ENCODE data around the gene FAM20C. TPM values are rescaled to one million over a fixed set of nuclear protein-coding genes. Genes with fewer than 3 reads are reported as not detected.

Gene FAM20C
- total RNA-seq, 1 donor from 2014 or later: 58.8 TPM

- DNase-seq: no peak
Measured at GRCh38 chr7:174716-175115, 17.7 kb upstream of the FAM20C start.

DNA sequence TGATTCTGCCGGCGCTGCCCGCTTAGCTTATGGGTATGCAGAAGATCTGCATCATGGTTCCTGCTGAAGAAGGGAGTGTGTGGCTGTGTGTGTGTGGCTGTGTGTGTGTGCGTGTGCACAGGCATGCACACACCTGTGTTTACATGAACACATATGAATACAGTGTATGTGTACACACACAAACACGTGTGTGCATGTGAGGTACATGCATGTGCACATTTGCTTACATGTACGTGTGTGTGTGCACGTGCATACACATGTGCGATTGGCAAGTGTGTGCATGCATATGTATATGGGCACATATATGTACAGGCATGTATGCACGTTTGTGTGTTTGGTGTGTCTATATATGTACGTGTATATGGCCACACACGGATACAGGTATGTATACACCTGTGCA lies 16.4 kb upstream of the FAM20C start:
- TF ChIP-seq CTCF (IDR thresholded peaks at IDR 0.05): no peak
- H3K27ac ChIP-seq: no peak overlapping the region
- H3K9me3 ChIP-seq: no peaks in the 10 kb centered on the region
- ATAC-seq (no peak), DNase-seq (no peak)
- no peaks in the 10 kb centered on the region for H3K4me1 ChIP-seq
- no peaks in the 10 kb centered on the region for H3K36me3 ChIP-seq
- no peaks in the 10 kb centered on the region for H3K27me3 ChIP-seq
- intact Hi-C loops (cut with DNase I): no loop called here
- H3K4me3 ChIP-seq: no peak overlapping the region

More at GRCh38 chr7:174716-175115, 17.7 kb upstream of the FAM20C start:
- no peak overlapping the region for H3K4me3 ChIP-seq
- intact Hi-C loops (cut with DNase I): no loop called here
- H3K36me3 ChIP-seq: no peaks in the 10 kb centered on the region
- no peaks in the 10 kb centered on the region for H3K4me1 ChIP-seq
- H3K9me3 ChIP-seq: no peaks in the 10 kb centered on the region
- no peaks in the 10 kb centered on the region for H3K27me3 ChIP-seq
- TF ChIP-seq CTCF (IDR thresholded peaks at IDR 0.05): no peak
- H3K27ac ChIP-seq: no peak overlapping the region
- no peak for ATAC-seq

GRCh38 chr7:176381-176780 lies 16.0 kb upstream of the FAM20C start:
- no peaks in the 10 kb centered on the region for H3K27me3 ChIP-seq
- no peak for DNase-seq
- H3K27ac ChIP-seq: no peak overlapping the region
- no peak for ATAC-seq
- H3K36me3 ChIP-seq: no peaks in the 10 kb centered on the region
- no peak for TF ChIP-seq CTCF (IDR thresholded peaks at IDR 0.05)
- no peaks in the 10 kb centered on the region for H3K4me1 ChIP-seq
- no peak overlapping the region for H3K4me3 ChIP-seq
- intact Hi-C loops (cut with DNase I): no loop called here
- H3K9me3 ChIP-seq: no peaks in the 10 kb centered on the region

DNA sequence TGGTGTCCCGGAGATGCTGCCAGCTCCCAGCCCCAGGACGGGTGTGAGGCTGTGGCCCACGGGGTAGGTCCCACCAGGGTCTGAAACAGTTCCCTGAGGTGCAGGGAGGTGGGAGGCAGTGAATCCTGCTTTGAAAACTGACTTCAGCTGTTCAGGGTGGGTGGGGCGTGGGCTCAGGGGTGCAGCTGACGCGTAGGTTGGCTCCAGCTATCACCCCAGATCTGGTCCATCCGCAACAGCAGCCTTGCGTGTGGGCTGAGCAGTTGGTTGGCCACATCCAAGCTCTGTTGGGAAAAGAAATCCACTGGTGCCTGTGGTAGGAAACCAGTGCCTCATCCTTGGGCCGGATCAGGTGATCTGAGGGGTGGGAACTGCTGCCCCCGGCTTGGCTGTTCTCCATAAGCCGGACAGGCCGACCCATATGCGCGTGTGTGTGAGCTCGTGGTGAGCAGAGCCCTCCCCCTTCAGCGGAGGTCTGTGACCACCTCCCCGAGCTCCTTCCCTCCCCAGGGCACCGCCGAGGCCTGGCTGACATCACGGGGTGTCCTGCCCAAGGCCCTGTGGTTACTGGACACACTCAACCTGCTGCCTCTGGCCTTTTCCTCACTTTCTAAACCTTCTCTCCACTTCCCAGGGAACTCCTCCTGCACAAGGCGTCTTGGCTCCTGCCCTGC lies 15.4 kb upstream of the FAM20C start:
- intact Hi-C loops (cut with DNase I): no loop called here
- H3K4me1 ChIP-seq: no peaks in the 10 kb centered on the region
- no peaks in the 10 kb centered on the region for H3K9me3 ChIP-seq
- no peak for TF ChIP-seq CTCF (IDR thresholded peaks at IDR 0.05)
- ATAC-seq (no peak), DNase-seq (no peak)
- no peaks in the 10 kb centered on the region for H3K36me3 ChIP-seq
- no peak overlapping the region for H3K27ac ChIP-seq
- no peak overlapping the region for H3K4me3 ChIP-seq
- no peaks in the 10 kb centered on the region for H3K27me3 ChIP-seq

- intact Hi-C loops (cut with DNase I): no loop called here
- no peak overlapping the region for H3K27ac ChIP-seq
- TF ChIP-seq CTCF (IDR thresholded peaks at IDR 0.05): no peak
Measured at GRCh38 chr7:178444-178843, 13.9 kb upstream of the FAM20C start.

More at GRCh38 chr7:178444-178843, 13.9 kb upstream of the FAM20C start:
- H3K27me3 ChIP-seq: no peaks in the 10 kb centered on the region
- no peak overlapping the region for H3K4me3 ChIP-seq
- DNase-seq (no peak), ATAC-seq (no peak)
- no peaks in the 10 kb centered on the region for H3K36me3 ChIP-seq
- no peaks in the 10 kb centered on the region for H3K4me1 ChIP-seq
- H3K9me3 ChIP-seq: no peaks in the 10 kb centered on the region
